Stimulated activated CD4-positive, alpha-beta T cell treated with anti-CD3 and anti-CD28 coated beads, Interleukin-1b, Interleukin-23, amount 100 ng/mL, for 48 hours (primary cell): ENCODE data around the gene DST.

Experiments
- DNase-seq: peaks from one replicate; pipeline ENCODE4 v3.0.0-alpha.2; 2020

DST gene

GRCh38 chr6:56532766-56533551 lies 109.7 kb downstream of the DST start:
- DNase-seq = no peak

- no peak for DNase-seq
These were observed 110.7 kb downstream of the DST start for GRCh38 chr6:56531839-56532595.

GRCh38 chr6:56529594-56530191 lies 113.0 kb downstream of the DST start:
- DNase-seq = no peak

DNA sequence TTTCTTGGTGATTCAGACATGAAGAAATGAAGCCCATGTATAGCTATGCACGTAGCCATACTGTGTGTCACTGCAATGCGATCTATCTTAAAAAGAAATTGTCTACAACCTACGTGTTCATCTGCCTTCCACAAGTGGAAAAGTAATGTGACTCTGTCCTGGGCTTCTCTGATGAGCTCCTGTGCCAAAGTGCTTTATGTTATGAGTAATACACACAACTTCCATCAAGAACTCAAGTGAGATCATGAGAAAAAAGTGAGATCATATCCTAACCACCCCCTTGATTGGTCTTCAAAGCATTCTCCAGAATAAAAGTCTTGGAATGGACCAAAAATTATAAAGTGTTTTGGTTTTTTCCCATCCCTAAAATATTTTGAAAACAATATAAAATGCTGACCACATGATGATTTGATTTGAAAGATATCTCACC lies 114.3 kb downstream of the DST start:
- DNase-seq = no peak

DNA sequence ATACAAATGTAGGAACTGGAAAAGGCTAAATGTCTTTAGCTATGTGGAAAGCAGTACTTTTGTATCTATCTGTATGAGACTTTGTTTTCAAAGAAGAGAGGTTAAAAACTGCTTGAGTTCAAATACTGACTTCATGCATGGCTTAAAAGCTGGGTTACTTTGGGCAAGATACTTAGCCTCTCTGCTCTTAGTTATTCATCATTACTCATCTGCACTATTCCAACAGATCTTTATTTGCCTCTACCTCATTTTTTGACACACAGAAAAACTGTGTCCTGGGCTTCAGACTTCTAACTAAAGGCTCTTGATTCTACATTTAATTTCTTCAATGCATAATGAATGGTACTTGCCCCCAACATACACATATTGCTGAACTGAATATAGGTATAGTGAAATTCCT lies 114.8 kb downstream of the DST start:
- DNase-seq = no peak

DNA sequence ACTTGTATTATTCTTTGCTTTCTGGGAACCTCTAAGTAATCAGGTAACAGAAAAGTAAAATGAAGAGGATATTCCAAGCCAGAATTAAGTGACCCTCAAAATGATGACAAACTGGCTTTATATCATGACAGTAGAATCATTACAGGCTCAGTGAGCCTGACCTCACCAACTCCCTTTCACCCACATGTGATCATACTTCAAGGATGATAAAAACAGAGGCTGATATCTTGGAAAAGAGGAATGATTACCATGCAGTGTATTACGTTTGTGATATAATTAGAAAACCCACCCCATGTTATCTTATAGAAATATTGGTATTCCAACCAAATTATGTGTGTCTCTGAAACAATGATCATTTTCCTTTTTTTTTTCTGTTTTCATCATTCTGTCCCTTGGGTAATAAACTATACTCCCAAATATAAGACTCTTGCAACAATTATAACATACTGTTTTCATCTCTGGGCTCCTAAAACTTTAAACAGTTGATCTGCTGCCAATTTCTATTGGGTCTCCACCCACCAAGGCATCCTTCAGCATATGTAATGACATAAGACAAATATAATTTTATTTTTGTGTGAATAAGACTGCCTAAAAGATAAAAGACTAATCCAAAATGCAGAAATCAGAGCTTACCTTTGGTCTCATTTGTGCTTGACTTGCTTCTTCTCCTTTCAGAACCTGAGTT lies 115.7 kb downstream of the DST start:
- DNase-seq = no peak

DNA sequence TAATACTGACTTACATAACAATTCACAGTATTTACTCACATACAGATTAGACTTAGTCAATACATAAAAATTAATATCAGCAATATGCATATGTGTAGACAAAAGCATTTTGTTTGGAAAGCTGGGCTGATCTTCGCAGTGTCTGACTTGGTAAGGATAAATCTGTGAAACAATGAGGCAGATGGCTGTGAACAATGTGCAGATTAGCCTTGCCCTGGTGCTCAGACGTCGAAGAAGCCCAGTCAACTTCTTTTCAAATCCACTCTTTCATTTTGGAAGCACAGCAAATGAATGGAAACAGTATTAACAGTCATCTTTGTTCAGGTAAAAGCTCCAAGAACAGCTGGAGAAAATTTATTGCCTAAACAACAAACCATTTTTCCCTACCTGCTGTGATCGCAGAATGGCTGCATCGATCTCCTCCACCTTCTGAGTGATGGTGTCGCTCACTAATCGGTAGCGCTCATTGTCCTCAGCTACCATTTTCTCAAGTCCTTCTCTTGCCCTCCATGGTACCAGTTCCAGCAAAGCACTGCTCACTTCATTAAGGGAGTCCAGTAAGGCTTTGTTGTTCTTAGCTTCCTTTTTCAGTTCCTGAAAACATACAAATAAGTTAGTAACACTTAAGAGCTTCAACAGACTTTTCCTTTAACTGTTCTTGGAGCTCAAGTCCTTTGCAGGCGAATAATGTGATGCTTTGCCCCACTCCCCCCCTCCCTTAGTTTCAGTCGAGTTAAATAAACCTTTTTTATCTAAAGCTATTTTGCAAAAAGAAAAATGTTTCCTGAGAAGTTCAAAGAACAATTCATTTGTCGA lies 116.5 kb downstream of the DST start:
- no peak for DNase-seq

DNA sequence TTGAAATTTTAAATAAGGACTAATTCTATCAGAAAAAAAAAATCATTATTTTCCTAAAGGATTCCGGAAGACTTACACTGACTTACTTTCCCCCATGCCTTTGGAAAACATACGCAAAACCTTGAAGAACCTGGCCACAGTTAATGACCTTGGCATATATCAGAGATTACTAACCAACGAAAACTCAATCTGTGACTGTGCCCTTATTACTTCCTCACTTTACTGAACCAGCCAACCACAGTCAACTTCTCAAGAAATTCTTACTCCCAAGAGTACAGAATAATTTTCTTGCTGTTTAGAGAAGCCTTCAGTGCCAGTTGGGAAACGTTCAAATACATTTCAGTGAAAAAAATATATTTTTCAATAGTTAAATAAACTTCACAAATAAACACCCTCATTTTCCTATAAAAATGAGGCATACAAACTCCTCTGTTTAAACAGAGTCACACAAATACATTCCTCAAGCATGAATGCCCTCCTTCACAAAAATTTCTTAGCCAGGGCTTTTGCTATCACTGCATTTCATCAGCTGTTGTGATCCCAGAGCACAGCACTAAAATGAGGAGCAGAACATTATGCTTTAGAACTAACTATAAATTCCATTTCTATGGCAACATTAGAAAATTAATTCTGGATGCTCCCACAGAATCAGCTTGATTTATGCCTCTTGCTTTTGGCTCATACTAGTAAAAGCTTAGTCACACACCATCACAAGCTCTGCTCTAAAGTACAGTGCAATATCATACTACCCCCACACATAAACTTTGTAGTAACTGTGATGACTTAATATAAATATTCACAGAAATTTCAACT lies 117.6 kb downstream of the DST start:
- DNase-seq = no peak

DNA sequence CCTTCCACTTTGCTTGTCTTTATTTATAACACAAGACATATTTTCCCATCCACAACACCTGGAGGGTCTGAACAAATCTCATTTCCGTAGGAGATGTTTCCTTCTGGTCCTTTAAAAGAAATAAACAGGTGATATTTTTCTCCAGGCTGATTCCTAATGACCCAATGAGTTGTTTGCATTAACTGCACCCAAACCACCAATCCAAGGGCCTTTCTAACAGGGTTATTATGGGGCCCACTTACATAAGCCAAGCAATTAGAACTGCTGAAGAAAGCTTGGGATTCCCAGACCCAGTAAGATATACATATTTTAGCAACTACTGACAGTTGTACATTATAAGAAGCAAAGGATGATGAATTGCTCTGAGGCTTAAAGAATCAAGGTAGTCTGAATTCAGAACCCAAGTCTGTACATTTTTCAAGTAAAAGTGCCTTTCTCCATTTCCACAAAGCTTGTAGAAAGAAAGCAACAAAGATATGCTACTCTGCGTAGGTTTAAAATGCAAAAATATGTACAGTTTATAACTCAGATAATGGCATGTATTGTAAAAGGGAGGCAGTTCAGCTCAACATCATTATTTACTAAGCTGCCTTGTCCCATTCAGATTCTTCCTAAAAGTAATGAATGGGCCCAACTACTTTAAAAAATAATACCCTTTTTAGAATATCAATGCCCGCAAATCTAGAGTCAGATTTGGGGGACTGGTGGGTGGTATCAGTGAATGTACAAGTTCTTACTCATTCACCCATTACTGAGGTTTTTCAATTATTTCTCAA lies 120.0 kb downstream of the DST start:
- no peak for DNase-seq

DNA sequence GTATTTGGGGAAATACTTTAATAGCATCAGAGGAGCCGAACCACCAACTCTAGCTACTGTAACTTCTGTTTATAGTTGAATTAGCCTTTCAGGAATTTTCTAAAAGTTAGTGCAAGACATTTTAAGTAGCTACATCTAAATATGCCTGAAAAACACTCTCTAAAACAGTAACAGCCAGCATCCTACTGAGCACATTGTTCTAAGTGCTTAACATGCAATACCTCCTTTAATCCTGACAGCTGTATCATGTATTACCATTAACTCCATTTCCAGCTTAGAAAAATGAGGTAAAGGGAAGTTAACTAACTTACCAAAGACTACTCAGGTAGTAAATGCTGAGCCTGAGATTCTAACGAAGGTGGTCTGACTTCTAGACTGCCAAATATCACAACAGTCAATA lies 120.7 kb downstream of the DST start:
- no peak for DNase-seq

GRCh38 chr6:56521454-56521853 lies 121.2 kb downstream of the DST start:
- DNase-seq = no peak

DNA sequence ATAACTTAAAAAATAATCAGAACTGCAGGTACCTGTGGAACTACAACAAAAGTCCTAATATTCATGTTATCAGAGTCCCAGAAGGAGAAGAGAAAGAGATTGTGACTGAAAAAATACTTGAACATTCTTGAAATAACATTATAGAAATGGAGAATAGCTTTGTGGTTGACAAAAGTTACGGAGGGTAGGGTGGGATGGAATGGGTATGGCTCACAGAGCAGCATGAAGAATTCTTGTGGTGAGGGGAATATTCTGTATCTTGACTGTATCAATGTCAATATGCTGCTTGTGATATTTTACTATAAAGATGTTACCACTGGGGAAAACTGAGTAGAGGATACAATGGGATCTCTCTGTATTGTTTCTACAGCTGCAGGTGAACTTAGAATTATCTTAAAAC lies 122.5 kb downstream of the DST start:
- DNase-seq = no peak

DNA sequence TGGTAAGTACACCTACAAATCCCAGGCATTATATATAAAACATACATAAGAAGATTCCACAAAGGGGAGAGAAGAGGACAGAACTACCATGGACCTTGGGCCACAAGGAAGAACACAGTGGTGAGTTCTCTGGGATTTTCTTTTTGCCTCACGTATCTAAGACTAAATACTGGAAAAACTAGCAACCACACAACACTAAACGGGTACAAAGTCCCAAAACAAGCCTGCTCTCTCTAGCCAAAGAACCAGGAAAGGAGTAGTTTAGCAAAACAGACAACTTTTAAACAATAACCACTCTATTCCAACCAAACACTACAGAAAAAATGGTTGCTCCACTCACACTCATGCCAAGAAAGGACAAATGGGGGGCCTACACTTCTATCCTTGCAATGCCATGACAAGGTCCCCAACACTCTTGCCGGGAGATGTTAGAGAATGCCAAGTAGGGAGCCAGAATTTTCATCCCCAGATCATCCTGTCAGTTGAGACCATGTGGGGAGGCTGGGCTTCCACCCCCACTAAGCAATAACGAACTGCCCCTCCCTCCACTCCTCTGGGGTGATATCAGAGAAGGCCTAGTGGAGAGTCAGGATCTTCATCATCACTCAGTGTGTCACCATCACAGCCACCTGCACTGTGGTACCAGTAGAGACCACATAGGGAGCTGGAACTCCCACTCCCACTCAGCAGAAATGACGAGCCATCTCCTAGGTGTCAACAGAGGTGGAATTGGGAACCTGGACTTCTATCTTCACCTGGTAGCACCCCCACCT lies 123.5 kb downstream of the DST start:
- DNase-seq = no peak

DNA sequence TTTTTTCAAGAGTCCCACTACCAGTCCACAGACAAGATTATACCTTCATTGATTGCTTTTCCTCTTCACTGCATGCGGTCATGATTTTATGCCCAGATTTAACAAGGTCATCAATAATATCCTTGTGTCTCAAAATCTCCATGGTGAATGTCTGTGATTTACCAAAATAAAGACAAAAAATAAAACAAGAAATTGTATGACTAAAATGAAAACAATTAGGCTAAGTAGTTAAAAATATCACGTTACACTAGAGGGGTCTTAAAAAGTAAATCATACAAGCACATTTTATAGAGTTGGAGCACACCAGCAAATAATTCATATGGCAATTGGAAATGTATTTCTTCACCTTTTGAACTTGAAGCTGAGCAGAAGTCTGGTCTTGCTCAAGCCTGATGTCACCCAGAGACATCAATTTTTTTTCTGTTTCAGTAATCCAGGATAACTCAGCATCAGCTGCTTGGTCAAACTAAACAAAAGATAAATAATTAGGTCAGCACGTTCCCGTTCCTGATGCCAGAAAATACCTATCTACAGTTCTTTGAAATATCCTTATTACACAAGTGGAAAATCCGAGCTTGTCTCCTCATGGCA lies 125.4 kb downstream of the DST start:
- DNase-seq = no peak

- DNase-seq = no peak
These were observed 126.7 kb downstream of the DST start for GRCh38 chr6:56516003-56516402.

GRCh38 chr6:56515081-56515905 lies 127.4 kb downstream of the DST start:
- no peak for DNase-seq

GRCh38 chr6:56514395-56514794 lies 128.3 kb downstream of the DST start:
- DNase-seq = no peak

DNA sequence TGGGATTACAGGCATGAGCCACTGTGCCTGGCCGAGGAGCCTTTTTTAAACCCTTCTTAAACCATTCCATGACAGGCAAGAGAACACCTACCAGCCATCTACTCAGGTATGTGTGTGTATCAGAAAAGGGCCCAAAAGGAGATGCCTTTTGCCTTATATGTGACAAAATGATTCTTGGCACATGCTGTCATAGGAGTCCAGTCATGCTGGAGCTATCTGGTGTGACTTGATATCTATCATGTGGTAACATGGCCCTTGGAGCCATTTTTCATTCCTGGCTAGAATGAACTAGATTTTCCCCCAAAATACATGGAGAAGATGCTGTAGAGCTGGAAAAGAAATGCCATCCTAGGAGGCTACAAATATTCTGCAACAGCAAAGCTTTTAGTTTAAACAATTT lies 129.1 kb downstream of the DST start:
- no peak for DNase-seq

DNA sequence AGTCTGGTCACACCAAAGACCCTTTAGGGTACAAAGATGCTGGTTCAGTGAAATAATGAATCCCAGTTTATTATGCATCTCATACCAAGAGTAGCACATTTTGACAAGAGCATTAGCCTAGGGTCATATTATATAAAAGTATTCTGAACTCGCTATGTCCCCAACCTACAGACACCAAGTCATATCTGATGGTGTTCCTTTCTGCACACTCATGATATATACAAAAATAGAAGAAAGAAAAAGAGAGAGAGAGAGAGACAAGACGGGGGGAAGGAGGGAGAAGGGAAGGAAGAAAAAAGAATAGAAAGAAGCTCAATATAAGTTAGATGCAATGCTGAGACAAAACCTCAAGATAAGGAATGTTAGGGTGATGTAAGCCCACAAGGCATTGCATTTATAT lies 131.1 kb downstream of the DST start:
- DNase-seq = no peak
